IMR-90 (cell line): ENCODE results near the gene HMGXB3. TPM values are rescaled to one million over a fixed set of nuclear protein-coding genes. Genes with fewer than 3 reads are reported as not detected.

Experiments
- ATAC-seq: fragments of 200-7000 bp; cut with Tn5 transposase; 2 replicates; pipeline ENCODE4 v1.9.1; 2020; ENCODE audit warnings: low read depth, mild to moderate bottlenecking, moderate library complexity
- BruUV-seq: library from RNA; stranded (reverse); fragments of 400-500 nt; replicated peaks from 2 replicates; lab custom pipeline; 2021; lab: Mats Ljungman, UMichigan
- CTCF ChIA-PET: fragments of 300-600 bp; formaldehyde crosslinking; extraction: SDS; loops from one replicate; lab custom pipeline; 2021; ENCODE audit warnings: antibody characterized with exemption; lab: Yijun Ruan, JAX
- POLR2A ChIA-PET: fragments of 300-600 bp; sonication (Branson Sonifier 250); formaldehyde crosslinking; loops from one replicate; lab custom pipeline; 2022; ENCODE audit warnings: antibody characterized with exemption; ENCODE audit not compliant: unreplicated experiment; lab: Charles Lee
- DNase-seq: peaks from one replicate; pipeline ENCODE4 v3.0.0; 2013
- H2AFZ ChIP-seq: replicated peaks from 2 replicates; pipeline ENCODE3; 2013; ENCODE audit warnings: low read length, mild to moderate bottlenecking; ENCODE audit not compliant: poor library complexity
- H2AK5ac ChIP-seq: 2 replicates; pipeline ENCODE4 v1.6.1; 2013; ENCODE audit warnings: low read depth, low read length, inconsistent platforms
- H2AK9ac ChIP-seq: replicated peaks from 2 replicates; pipeline ENCODE3; 2013; ENCODE audit warnings: mild to moderate bottlenecking, low read depth, low read length, moderate library complexity; ENCODE audit not compliant: poor library complexity
- H2BK120ac ChIP-seq: 2 replicates; pipeline ENCODE4 v1.6.1; 2013; ENCODE audit warnings: low read depth, low read length, inconsistent platforms
- H2BK15ac ChIP-seq: 3 replicates; pipeline ENCODE4 v1.6.1; 2013; ENCODE audit warnings: low read depth, low read length, inconsistent platforms
- H2BK20ac ChIP-seq: 2 replicates; pipeline ENCODE4 v1.6.1; 2013; ENCODE audit warnings: low read depth, mild to moderate bottlenecking, inconsistent platforms, low read length, moderate library complexity
- H2BK5ac ChIP-seq: 2 replicates; pipeline ENCODE4 v1.6.1; 2013; ENCODE audit warnings: mild to moderate bottlenecking, low read depth, low read length, inconsistent platforms; ENCODE audit not compliant: poor library complexity, severe bottlenecking
- H3K14ac ChIP-seq: replicated peaks from 2 replicates; pipeline ENCODE4 v1.6.1; 2013; ENCODE audit warnings: low read depth, low read length, inconsistent platforms
- H3K18ac ChIP-seq: 2 replicates; pipeline ENCODE4 v1.6.1; 2013; ENCODE audit warnings: low read depth, low read length, control low read depth
- H3K23ac ChIP-seq: 2 replicates; pipeline ENCODE4 v1.6.1; 2013; ENCODE audit warnings: low read depth, low read length, inconsistent platforms
- H3K27ac ChIP-seq: 2 replicates; pipeline ENCODE4 v1.5.1; 2013; ENCODE audit warnings: mild to moderate bottlenecking, control low read depth, low read length; ENCODE audit not compliant: insufficient read depth
- H3K27me3 ChIP-seq: 2 replicates; pipeline ENCODE4 v1.6.1; 2013; ENCODE audit warnings: low read length; ENCODE audit not compliant: control insufficient read depth, insufficient read depth
- H3K36me3 ChIP-seq: 2 replicates; pipeline ENCODE4 v1.6.1; 2013; ENCODE audit warnings: low read length, mixed read lengths; ENCODE audit not compliant: control insufficient read depth, insufficient read depth
- H3K4ac ChIP-seq: 2 replicates; pipeline ENCODE4 v1.6.1; 2013; ENCODE audit warnings: low read depth, low read length, inconsistent platforms
- H3K4me1 ChIP-seq: 2 replicates; pipeline ENCODE4 v1.6.1; 2013; ENCODE audit warnings: low read length, mixed read lengths; ENCODE audit not compliant: control insufficient read depth, insufficient read depth
- H3K4me2 ChIP-seq: 2 replicates; pipeline ENCODE4 v1.6.1; 2013; ENCODE audit warnings: low read depth, mild to moderate bottlenecking, control low read depth, low read length, moderate library complexity
- H3K4me3 ChIP-seq: 2 replicates; pipeline ENCODE4 v1.5.1; 2013; ENCODE audit warnings: low read depth, mild to moderate bottlenecking, control low read depth, low read length, moderate library complexity; ENCODE audit not compliant: insufficient read depth
- H3K56ac ChIP-seq: 2 replicates; pipeline ENCODE4 v1.6.1; 2013; ENCODE audit warnings: low read length, inconsistent platforms; ENCODE audit not compliant: insufficient read depth; ENCODE audit errors: extremely low read depth
- H3K79me1 ChIP-seq, 2 experiments: 2 replicates each; pipeline ENCODE4 v1.6.1; 2013; ENCODE audit warnings: low read length in 2 of 2, inconsistent platforms in 1 of 2, low read depth in 1 of 2
- H3K9ac ChIP-seq: 2 replicates; pipeline ENCODE4 v1.6.1; 2013; ENCODE audit warnings: low read depth, low read length, control low read depth
- H3K9me1 ChIP-seq: 2 replicates; pipeline ENCODE4 v1.6.1; 2013; ENCODE audit warnings: low read length, inconsistent platforms; ENCODE audit not compliant: insufficient read depth
- H3K9me3 ChIP-seq: 2 replicates; pipeline ENCODE4 v1.6.1; 2013; ENCODE audit warnings: low read length; ENCODE audit not compliant: control insufficient read depth, insufficient read depth
- H4K20me1 ChIP-seq: 2 replicates; pipeline ENCODE4 v1.6.1; 2013; ENCODE audit warnings: low read length, inconsistent platforms; ENCODE audit not compliant: insufficient read depth
- H4K5ac ChIP-seq: 2 replicates; pipeline ENCODE4 v1.6.1; 2013; ENCODE audit warnings: mild to moderate bottlenecking, low read depth, low read length, control low read depth
- H4K8ac ChIP-seq, 2 experiments: 2 replicates each; pipeline ENCODE4 v1.6.1; 2013; ENCODE audit warnings: low read depth in 2 of 2, low read length in 2 of 2, control low read depth in 1 of 2, inconsistent platforms in 1 of 2
- H4K91ac ChIP-seq: 2 replicates; pipeline ENCODE4 v1.6.1; 2013; ENCODE audit warnings: low read depth, low read length, inconsistent platforms; ENCODE audit not compliant: insufficient read depth
- BHLHE40 ChIP-seq: fragments of 150-350 bp; IDR thresholded peaks from 2 replicates; pipeline ENCODE4 v1.6.1; 2016; ENCODE audit warnings: mild to moderate bottlenecking, low read depth, low read length
- CEBPB ChIP-seq: IDR thresholded peaks from 2 replicates; pipeline ENCODE4 v1.6.1; 2012; ENCODE audit warnings: low read depth, low read length, improper control_type of control experiment
- USF2 ChIP-seq: fragments of 150-350 bp; IDR thresholded peaks from 2 replicates; pipeline ENCODE4 v1.6.1; 2017; ENCODE audit warnings: mild to moderate bottlenecking, antibody characterized with exemption, low read length, low read depth
- WGBS, 2 experiments: methylation state at CpG; one replicate each; pipeline versions ENCODE4 v1.1.5 to v1.1.7; 2013; ENCODE audit warnings: missing lambda C conversion rate in 2 of 2; ENCODE audit not compliant: insufficient read length in 1 of 2; ENCODE audit errors: extremely low coverage in 2 of 2; 5-methylcytosine and 5-hydroxymethylcytosine counted together
- dilution Hi-C: fragments of 300-500 bp; cut with HindIII; formaldehyde crosslinking; loops from one replicate; pipeline ENCODE4 v1.14.3; 2018; ENCODE audit warnings: low sequenced_read_pairs; ENCODE audit not compliant: unreplicated experiment
- in situ Hi-C: fragments of 300-500 bp; cut with MboI; formaldehyde crosslinking; loops from 3 replicates; pipeline ENCODE4 v1.14.3; 2019; ENCODE audit warnings: low sequenced_read_pairs, inconsistent platforms, mixed read lengths
- intact Hi-C: fragments of 100-400 bp; cut with micrococcal nuclease; formaldehyde crosslinking; loops from 2 replicates; pipeline ENCODE4 v1.10.0; 2022
- polyA plus RNA-seq, 3 experiments: library from polyadenylated mRNA; depleted of rRNA; stranded (reverse); fragments of >200 nt; gene quantifications; 2 replicates each; pipeline ENCODE4 v1.2.3, GENCODE V29; 2012; ENCODE audit warnings: low replicate concordance in 1 of 3
- total RNA-seq: library from RNA; depleted of rRNA; stranded (reverse); fragments of >200 nt; gene quantifications from 2 replicates; pipeline ENCODE4 v1.2.3, GENCODE V29; 2012

HMGXB3 gene
- total and polyA plus RNA-seq, 2 of the 4 experiments (the other 2 are of a cell fraction), result 27.6 to 30.6 TPM

- H2BK20ac ChIP-seq, result no peak overlapping the region
- BruUV-seq, result no TSS peak
- no peak overlapping the region for H3K9ac ChIP-seq
- H4K8ac ChIP-seq, result no peak overlapping the region
- H3K9me3 ChIP-seq, result no peaks in the 10 kb centered on the region
- dilution Hi-C loops (no loop called here), in situ Hi-C loops (no loop called here), intact Hi-C loops (loop anchor here (10.0 kb wide), 1 partner anchor 181 kb away; no protein-coding TSS in a partner anchor)
- H2AK9ac ChIP-seq, result no peak overlapping the region
- H3K9me1 ChIP-seq, result peaks cover 9% of the 10 kb centered on the region; the same call in 1 of the 2 replicates
- H4K91ac ChIP-seq, result no peak overlapping the region
- H3K27ac ChIP-seq, result no peak overlapping the region
- ATAC-seq, result no peak
- peaks cover 44% of the 10 kb centered on the region for H3K36me3 ChIP-seq
- no peak overlapping the region for H3K14ac ChIP-seq
- no peak for DNase-seq
- H4K5ac ChIP-seq, result no peak overlapping the region
- no peak for TF ChIP-seq CEBPB
- no peak for TF ChIP-seq BHLHE40
- TF ChIP-seq USF2, result no peak
- no peak overlapping the region for H2BK15ac ChIP-seq
- POLR2A ChIA-PET, result no interaction called here
- H3K4me1 ChIP-seq, result 0 out of 2 replicates have a peak, but pooled peaks cover 4% of the 10 kb centered on the region
- no peak overlapping the region for H3K56ac ChIP-seq
- no peak overlapping the region for H2AFZ ChIP-seq
- no peaks in the 10 kb centered on the region for H3K27me3 ChIP-seq
- H3K79me1 ChIP-seq, result peaks cover 3 to 53% of the 10 kb centered on the region in 2 experiments; a peak in 3 of 4 replicates
- no peak overlapping the region for H2AK5ac ChIP-seq
- H2BK5ac ChIP-seq, result no peak overlapping the region
- no peak overlapping the region for H3K4ac ChIP-seq
- no peak overlapping the region for H3K18ac ChIP-seq
- WGBS, 2 experiments, result 82 to 100% methylated on average over 1 to 4 of the region's 4 CpGs
- H4K20me1 ChIP-seq, result no peaks in the 10 kb centered on the region
- CTCF ChIA-PET, result no interaction called here
- H3K4me2 ChIP-seq, result no peak overlapping the region
- no peak overlapping the region for H3K23ac ChIP-seq
- no peak overlapping the region for H3K4me3 ChIP-seq
- H2BK120ac ChIP-seq, result no peak overlapping the region
Observed at GRCh38 chr5:150033334-150033733, 32.8 kb downstream of the HMGXB3 start.
